AG08396 (cell line): Measurements from ENCODE around the gene SEMA3E.
"Not testable (repeated sequence)": the region's sequence is repeated elsewhere in the genome, so short reads cannot be mapped to it uniquely, and the experiment has no call there.

Source experiments
- DNase-seq: peaks from one replicate; pipeline ENCODE4 v3.0.0; 2012; ENCODE audit warnings: low spot score, mixed read lengths

SEMA3E gene

DNA sequence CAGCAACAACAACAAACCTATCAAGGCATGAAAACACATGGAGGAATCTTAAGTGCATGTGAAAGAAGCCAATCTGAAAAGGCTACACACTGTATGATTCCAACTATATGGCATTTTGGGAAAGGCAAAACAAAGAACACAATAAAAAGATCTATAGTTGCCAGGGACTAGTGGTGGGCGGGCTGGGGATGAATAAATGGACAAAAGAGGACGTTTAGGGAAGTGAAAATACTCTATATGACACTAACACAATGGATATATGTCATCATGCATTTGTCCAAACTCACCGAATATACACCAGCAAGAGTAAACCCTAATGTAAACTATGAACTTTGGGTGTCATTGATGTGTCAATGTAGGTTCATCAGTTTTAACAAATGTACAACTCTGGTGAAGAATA lies 89.1 kb downstream of the SEMA3E start:
- no peak for DNase-seq

DNA sequence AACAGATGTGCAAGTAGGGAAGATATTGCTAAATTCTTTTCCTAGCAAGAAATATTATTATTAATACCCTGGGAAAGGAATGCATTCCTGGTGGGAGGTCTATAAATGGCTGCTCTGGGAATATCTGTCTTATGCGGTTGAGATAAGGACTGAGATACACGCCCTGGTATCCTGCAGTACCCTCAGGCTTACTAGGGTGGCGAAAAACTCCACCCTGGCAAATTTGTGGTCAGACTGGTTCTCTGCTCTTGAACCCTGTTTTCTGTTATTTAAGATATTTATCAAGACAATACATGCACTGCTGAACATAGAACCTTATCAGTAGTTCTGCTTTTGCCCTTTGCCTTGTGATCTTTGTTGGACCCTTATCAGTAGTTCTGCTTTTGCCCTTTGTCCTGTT lies 96.4 kb downstream of the SEMA3E start:
- DNase-seq: not testable (repeated sequence)

DNA sequence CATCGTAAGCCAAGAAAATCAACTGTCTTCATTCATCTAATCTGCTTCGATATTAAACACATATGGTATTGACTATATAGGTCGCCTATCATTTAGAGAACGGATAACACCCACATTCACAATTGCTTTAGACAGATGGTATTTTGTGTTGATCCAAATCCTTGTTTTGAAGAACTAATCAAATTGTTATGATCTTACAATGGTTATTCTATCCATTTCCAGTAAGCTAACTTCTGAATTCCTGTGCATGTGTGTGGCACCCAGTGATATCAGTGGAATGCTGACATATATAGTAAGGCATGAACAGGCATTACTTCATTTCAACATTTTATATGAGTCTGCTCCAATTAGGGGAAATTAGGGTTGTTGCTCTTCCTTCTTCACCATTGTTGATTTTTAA lies 98.8 kb downstream of the SEMA3E start:
- peak; percentile 15 for DNase-seq

DNA sequence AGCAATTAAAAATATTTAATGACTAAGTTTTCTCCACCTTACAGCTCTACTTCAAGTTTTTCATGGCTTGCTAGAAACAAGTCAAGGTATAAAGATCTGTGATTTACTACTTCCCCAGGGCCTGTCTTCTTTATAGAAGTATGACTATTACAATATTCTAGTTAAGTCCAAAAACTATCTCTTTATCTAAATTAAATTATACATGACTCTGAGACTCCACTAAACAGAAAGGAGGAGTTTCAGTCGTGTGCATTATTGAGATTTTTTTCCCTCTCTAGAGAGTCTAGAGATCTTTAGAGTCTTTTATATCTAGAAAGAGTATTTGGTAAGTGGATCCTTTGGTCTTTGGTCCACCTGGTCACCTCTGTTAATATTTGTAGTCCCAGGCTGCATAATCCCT lies 100.7 kb downstream of the SEMA3E start:
- no peak for DNase-seq

DNA sequence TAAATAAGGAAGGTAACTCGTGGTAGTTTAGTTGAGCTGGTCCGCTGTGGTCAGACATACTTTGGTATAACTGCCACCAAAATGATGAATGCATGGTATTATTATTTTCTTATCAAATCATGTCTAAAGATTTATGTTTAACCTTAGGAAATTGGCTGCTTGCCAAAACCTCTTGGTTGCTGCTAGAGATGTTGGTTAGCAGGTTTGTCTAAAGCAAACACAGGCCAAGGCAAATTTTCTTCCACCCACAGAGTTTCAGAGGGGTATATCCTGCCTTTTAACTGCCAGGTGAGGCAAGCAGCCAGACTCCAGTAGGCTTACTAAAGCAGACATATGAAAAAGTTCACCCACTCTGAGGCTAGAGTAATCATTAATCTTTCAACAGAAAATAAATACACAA lies 101.4 kb downstream of the SEMA3E start:
- no peak for DNase-seq

DNA sequence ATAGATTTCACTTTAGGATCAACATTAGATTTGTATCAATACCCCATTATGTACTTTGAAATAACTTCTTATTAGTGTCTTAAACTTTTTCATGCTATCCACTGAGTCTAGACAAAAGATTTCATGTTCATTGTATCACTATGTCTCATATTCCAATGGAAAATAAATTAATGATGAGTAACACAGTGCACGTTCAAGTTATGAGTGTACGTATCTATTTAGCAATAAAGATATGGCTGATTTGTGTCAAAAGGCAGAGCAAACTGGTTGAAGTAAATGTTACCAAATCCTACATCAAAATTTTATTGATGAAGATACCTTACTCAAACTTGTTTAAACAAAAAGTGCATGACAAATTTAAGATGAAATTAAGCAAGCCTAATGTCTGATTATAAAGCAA lies 102.4 kb downstream of the SEMA3E start:
- DNase-seq: no peak

DNA sequence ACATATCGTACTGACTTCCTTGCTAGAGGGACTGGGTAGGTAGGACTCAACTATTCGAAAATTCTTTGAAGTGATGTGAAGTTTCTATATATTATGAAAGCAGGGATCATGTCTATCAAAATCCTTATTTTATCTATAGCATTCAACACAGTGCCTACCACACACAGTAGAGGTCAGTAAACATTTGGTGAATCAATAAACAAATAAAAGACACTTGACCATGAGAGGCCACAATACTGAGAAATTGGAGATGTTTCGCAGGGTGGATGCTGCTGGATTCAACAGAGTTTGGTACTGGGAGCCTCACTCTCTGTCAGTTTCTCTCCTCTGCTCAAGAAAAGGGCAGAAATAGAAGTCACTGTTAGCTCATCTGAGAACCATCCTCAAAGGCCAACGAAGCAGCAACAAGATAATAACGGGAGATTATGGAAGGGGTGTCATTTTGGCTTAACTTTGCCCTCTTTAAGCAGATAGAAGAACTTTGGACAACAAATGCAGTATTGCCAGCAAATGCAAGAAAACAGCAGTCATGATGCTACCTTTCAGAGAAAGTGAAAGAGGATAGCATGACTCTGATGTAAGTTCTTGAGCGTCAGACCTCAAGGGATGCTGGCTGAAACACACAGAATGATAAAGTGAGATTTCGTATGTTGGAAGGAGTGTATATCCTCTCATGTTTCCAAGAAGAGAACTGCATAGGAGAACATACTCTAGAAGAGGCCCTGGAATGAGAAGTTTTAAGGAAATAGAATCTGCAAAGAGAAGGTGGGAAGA lies 107.6 kb downstream of the SEMA3E start:
- DNase-seq: no peak

DNA sequence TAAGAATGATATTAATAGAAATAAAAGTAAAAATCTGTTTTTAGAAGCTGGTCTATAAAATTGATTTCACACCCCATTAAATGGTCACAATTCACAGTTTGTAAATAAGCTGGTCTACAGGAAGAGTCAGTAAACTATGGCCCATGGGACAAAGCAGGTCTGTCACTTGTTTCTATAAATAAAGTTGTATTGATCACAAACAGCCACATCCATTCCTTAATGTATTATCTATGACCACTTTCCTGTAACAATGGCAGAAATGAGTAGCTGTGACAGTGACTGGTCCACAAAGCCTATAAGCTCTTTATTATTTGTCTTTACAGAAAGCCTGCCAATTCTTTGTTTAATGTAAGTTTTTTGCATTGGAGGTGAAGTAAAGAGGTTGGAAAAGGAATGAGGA lies 114.5 kb downstream of the SEMA3E start:
- DNase-seq: no peak

DNA sequence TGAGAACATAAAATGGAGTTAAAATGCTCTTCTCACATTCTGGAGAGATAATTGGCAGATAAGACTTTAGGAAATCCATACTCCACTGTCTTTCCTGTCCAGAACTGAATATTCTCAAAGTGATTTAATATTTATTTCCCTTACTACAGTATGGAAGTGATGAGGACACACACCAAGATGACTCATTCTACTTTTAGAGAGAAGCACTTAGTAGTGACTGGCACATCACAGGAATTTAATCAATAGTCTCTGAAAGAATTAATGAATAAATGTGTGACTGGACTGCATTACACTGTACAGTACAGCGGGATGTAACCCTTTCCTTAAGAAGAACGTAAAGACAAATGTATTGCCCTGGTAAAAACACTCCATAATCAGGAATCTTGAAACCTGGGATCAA lies 116.7 kb downstream of the SEMA3E start:
- no peak for DNase-seq

DNA sequence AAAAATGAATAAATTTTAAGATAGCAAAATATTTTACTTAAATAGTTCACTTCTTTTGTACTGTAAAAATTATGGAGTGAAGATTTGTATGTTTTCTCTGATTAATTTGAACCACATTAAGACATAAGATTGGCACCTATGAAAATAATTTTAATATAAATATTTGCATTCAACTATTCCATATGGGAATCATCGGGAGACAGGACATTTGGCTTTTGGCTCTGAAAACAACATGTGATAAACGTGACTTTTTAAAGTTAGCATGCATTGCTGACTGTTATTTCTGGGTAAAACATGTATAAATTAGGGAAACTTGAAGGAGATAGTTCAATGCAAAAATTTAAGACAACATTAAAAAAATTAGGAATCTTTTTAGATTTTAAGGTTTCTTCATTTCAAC lies 117.2 kb downstream of the SEMA3E start:
- no peak for DNase-seq

DNA sequence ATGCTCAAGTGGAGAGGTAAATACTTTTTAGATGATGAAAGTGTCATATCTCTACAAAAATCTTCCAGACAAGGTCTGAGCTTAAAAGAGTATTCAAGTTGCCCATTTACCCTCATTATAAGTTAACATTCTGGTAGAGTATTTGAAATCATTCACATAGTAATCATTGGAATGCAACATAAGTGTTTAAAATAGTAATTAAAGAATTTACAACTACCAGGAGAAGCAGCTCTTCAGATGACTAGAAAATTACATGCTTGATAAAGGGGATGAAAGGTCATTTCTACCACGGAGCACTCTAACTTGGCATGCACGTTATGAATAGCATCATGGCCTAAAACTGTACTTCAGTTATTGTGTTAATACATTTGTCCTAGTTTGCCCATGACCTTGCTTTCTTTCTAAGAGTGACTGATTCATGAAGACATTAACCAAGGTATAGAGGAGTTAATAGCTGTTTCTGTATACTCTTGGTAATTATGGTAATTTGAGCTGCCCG lies 120.0 kb downstream of the SEMA3E start:
- DNase-seq: no peak

DNA sequence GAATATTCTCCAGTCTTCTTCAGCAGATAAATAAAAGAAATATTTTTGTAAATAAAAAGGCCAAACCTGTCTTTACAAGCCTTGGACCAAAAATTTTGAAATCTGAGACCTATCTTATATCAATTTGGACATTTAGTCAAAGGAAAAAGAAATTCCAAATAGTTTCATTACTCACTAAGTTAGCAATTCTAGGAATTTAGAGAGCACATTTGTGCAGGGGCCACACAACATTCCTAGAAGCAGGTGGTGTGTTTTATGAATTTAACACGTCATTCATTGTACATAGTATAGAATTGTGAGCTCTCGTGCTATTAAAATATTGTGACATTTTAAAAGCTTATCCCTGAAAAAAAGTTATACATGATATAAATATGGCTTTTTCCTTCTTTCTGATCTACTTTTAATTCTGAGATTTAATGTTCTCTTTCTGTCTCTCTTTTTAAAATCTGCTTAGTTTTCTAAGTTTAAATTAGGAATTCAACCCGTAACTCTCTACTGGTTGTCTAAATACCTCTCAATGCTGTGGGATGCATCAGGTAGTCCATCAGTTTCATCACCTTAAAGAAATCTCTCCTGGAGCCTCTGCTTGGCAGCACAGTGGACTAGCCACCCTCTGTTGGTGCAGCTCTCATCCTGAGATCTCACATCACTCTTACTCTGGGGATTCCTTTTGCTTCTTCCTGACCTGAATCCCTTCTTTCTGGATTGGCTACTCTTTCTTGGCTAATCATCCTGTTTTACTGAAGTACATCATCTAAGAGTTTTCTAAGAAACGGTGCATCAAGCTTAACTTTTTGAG lies 124.5 kb downstream of the SEMA3E start:
- DNase-seq: no peak

DNA sequence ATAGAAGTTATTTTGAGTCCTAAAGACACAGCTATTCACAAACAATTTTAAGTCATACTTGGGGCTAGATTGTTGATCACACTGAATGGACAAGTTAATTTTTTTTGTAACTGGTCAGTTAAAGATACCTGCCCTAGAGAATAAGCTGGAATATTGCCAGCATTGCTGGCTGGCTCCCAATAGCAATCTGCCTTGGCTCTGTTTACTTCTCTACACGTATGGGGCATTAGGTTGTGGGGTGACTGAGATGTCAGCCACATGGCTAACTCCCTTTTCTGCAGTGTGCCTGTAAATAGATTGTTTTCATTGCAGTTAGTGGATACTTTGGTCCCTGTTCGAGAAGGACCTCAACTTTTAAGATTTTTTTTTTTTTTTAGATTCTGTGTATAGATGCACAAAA lies 128.2 kb downstream of the SEMA3E start:
- DNase-seq: no peak

DNA sequence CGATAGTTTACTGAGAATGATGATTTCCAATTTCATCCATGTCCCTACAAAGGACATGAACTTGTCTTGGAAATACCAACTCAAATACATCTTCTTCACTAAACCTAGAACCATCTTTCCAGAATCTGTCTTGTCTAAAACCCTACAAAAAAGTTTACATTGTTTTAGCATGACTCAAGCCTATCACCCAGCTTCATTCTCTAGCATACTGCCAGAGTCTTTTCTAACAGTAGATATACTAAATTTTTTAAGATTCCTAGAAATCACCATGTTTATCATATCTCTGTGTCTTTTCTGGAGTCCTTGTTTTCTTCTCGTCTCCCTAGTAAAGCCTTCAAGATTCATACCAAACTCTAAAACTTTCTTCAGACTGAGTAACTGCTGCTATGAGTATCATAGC lies 129.7 kb downstream of the SEMA3E start:
- no peak for DNase-seq

DNA sequence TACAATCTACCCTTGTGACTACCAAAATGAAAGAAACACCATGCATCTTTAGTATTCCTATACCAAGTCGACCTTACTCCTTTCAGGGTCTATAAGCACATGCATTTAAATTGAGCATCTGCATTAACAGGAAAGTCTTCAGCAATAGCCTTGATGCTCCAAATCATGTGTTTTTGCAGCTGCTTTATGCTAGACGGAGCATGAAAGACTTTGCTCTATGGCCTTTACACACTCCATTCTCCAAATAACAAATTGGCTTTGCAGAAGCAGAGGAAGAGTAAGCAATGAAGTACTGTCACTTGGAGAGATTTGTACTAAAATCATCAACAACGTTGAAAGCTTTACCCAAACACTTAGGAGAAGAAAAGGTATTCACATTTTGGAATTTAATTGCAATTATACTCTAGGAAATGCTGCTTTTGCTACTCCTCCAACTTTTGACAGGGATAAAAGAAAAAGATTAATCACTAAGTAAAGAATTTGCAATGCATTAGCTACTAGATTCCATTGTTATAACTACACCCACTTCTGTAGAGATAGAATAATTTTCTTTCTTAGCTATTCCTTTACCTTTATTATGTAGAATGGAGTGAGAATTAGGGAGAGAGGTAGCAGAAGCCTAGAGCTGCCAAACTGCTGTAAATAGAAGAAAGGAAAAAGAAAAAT lies 131.8 kb downstream of the SEMA3E start:
- DNase-seq: no peak

DNA sequence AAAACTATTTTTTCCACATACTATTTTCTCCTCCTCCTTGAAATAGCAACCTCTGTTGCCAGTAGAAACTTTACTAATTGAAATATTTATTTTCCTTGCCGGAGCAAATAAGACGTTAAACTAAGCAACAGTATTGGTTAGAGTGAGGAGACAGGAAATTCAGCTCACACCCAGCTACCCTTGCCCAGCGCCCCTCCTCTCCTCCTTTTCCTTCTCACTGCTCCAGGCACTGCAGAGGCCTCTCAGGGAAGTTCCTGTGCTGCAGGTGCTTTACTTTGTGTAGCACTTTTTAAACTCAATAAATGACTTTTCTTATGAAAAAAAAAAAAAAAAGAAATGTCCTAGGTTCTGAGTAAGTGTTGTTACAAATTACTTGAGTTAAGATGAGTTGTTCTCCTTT lies 134.0 kb downstream of the SEMA3E start:
- DNase-seq: no peak

DNA sequence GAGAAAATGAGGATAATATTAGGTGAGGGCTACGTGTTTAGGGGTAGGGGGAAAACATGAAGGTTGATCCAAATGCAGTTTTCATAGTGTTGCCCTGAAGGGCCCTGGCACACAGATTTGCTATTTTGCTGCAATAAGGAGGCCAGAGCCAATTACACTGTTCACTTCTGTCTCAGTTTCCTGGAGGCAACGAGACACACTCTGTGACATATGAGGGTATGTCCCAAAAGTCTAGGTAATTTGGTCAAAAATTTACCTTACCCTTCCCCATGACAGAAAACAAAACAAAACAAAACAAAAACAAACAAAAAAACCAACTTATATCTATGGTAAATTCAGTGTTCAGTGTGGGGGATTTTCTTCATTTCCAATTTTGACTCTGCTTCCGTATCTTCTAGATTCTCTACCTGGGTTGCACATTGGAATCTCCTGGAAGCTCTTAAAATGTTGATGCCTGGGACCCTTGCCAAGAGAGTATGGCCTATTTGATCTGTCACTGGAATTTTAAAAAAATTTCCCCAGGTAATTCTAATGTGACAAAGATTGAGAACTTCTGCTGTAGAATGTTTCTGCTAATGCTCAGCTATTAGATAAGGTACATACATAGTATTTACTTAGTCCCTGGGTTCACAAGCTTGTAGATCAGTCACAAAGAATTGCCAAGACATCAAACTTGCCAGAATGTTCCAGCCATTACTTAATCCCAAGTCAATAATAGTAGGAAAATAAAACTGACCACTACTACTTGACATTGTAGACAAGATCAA lies 139.5 kb downstream of the SEMA3E start:
- no peak for DNase-seq

DNA sequence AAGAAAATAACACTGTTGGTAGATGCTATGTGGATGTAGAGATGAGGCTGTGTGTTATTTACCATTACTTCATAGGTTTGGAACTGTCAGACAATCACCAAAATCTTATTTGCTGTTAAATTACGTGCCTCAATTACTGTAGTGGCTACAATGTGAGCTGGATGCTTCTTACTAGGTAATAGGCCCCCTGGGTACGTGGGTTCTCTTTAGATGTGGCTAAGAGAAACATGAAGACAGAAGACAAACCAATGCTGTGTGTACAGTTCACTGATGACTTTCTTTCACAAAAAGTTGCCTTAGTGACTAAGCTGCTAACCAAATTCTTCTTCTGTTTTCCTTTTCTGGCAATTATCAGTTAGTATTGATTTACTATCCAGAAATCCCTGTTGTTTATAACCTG lies 144.6 kb downstream of the SEMA3E start:
- no peak for DNase-seq

DNA sequence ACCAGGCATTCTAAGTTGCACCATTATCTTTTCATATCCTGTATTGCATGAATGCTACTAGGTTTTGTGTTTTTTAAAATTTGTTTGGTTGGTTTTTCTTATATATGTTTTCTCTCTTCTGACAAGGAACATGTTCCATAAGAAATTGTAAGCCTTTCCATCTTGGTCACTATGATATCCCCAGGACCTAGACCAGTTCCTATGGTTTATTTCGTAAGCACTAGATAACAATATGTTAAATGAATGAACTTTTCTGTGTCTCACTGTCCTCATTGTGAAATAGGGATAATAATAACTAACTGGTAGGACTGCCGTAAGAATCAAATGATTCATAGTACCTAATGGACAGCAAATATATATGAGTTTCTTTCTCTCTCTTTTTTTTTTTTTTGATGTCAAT lies 146.3 kb downstream of the SEMA3E start:
- DNase-seq: no peak

DNA sequence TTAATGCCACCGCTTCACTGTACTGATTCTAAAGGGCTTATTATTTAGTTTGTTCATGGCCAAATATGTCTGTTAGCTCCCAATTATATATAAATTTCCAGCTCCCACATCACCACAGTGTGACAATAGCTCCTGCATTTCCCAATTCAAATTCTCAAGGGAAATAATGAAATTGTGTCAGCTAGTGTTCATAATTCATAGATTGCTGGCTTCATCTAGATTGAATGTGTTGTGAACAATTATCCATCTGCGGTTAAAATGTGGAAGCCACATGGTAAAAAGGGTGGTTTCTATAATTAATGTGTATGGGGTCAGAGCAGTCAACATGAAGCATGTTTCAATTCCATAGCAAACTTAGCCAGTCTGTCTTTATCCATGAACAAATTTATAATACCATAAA lies 154.3 kb downstream of the SEMA3E start:
- DNase-seq: no peak

DNA sequence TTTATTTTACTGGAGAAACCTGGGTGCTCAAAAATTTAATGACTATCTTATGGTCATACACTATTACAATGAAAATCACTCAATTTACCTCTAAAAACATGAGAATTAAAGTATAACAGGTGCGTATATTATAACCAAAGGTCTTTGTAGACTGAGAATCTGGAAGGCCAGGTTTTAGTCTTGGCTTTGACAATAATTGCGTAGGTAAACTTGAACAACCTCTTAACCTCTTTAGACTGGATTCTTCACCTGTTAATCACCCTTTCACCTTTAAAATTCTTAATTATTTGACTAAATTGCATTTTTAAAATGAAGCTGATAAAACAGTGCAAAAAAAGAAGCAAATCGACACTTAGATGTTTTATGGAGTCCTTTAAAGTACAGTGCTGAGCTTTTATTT lies 156.1 kb downstream of the SEMA3E start:
- DNase-seq: no peak

DNA sequence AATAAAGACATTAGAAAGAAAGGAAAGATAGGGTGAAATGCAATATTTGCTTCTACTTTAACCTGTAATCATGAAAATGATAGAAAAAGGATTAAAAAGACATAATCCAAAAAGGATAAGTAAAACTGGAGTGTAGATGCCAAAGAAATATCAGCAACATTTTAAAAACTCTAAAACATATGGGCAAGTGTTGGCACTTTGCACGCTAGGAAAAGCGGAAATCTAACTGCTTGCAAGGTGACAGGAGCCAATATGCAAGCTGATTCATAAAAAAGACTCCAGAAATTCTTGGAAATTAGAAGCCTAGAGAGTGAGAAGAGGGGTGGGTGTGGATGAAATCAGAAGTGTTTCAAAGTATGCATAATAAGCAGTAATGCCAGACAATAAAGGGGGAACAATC lies 161.1 kb downstream of the SEMA3E start:
- DNase-seq: no peak
